SK-N-SH (cell line): ENCODE measurements around the gene TECPR1.

Source experiments
- CTCF ChIP-seq: fragments of 200-600 bp; sonication (generic); IDR thresholded peaks from 2 replicates; pipeline ENCODE4 v1.6.1; 2017; ENCODE audit warnings: antibody characterized with exemption, mild to moderate bottlenecking, moderate library complexity
- ELF1 ChIP-seq: IDR thresholded peaks from 2 replicates; pipeline ENCODE4 v1.4.0; 2012
- EP300 ChIP-seq, 2 experiments: IDR thresholded peaks; 2 replicates each; pipeline versions ENCODE4 v1.4.0 to v1.6.1; 2012; ENCODE audit warnings: borderline replicate concordance in 1 of 2, low read depth in 1 of 2, low read length in 1 of 2
- EZH2phosphoT487 ChIP-seq: fragments of 200-600 bp; sonication (generic); IDR thresholded peaks from 2 replicates; pipeline ENCODE4 v1.6.1; 2017; ENCODE audit warnings: low read depth, mixed run types, mild to moderate bottlenecking, antibody characterized with exemption, moderate library complexity, borderline replicate concordance
- FOXM1 ChIP-seq: IDR thresholded peaks from 2 replicates; pipeline ENCODE4 v1.4.0; 2012; ENCODE audit warnings: low read depth, mild to moderate bottlenecking
- MAX ChIP-seq: IDR thresholded peaks from 2 replicates; pipeline ENCODE4 v1.4.0; 2012; ENCODE audit warnings: low read depth
- MXI1 ChIP-seq: IDR thresholded peaks from 2 replicates; pipeline ENCODE4 v1.6.1; 2012; ENCODE audit warnings: mild to moderate bottlenecking, low read depth, low read length, improper control_type of control experiment
- POLR2AphosphoS5 ChIP-seq: IDR thresholded peaks from 2 replicates; pipeline ENCODE4 v1.6.1; 2012; ENCODE audit warnings: low read depth, low read length
- RCOR1 ChIP-seq: fragments of 150-350 bp; IDR thresholded peaks from 2 replicates; pipeline ENCODE4 v1.6.1; 2017; ENCODE audit warnings: antibody characterized with exemption, low read length
- REST ChIP-seq: IDR thresholded peaks from 2 replicates; pipeline ENCODE4 v1.6.1; 2012; ENCODE audit warnings: mild to moderate bottlenecking, low read depth, low read length, moderate library complexity
- TCF12 ChIP-seq: IDR thresholded peaks from 2 replicates; pipeline ENCODE4 v1.4.0; 2012
- TEAD4 ChIP-seq: IDR thresholded peaks from 2 replicates; pipeline ENCODE4 v1.4.0; 2012; ENCODE audit warnings: mild to moderate bottlenecking, borderline replicate concordance; ENCODE audit not compliant: insufficient read depth
- YY1 ChIP-seq: IDR thresholded peaks from 2 replicates; pipeline ENCODE4 v1.4.0; 2012; ENCODE audit warnings: low read depth, mild to moderate bottlenecking

GRCh38 chr7:98251231-98251600 lies 816 bp downstream of the TECPR1 start:
- no peak for TF ChIP-seq CTCF
- no peak for TF ChIP-seq POLR2AphosphoS5
- no peak for TF ChIP-seq TCF12
- no peak for TF ChIP-seq YY1
- no peak for TF ChIP-seq ELF1
- no peak for TF ChIP-seq RCOR1
- no peak for TF ChIP-seq MXI1
- TF ChIP-seq TEAD4: no peak
- no peak for TF ChIP-seq FOXM1
- no peak for TF ChIP-seq MAX
- no peak for TF ChIP-seq REST
- no peak for TF ChIP-seq EP300 (IDR thresholded peaks at IDR 0.05; ENCODE audit: borderline replicate concordance in 1 of 2, low read depth in 1 of 2, low read length in 1 of 2)
- no peak for TF ChIP-seq EZH2phosphoT487
